Measurements from ENCODE around the gene DAP.
"Not testable (repeated sequence)": the region's sequence is repeated elsewhere in the genome, so short reads cannot be mapped to it uniquely, and the experiment has no call there.

DAP gene

GRCh38 chr5:10644192-10644591 lies 116.8 kb downstream of the DAP start:
- Histone ChIP-seq H3K4me3 (ENCODE audit: insufficient read depth, low read length, poor library complexity, severe bottlenecking) (no peak overlapping the region), H3K4me2 (ENCODE audit: low read depth, low read length, poor library complexity, severe bottlenecking) (no peak overlapping the region), H3K9me2 (replicated peaks; ENCODE audit: insufficient read depth, low read length) (no peaks in the 10 kb centered on the region), H3K79me2 (ENCODE audit: insufficient read depth, low read length) (peaks cover 37% of the 10 kb centered on the region), H3K27ac (ENCODE audit: low read depth, low read length) (no peak overlapping the region), H3K9me3 (ENCODE audit: insufficient read depth, low read length) (no peaks in the 10 kb centered on the region), H4K20me1 (ENCODE audit: low read depth, low read length) (no peaks in the 10 kb centered on the region), H3F3A (ENCODE audit: insufficient read depth) (no peaks in the 10 kb centered on the region), H3K27me3 (ENCODE audit: low read length) (no peaks in the 10 kb centered on the region), H3K36me3 (ENCODE audit: low read length) (no peaks in the 10 kb centered on the region; the same call in 1 of the 2 replicates), H3K9ac (ENCODE audit: low read length) (no peak overlapping the region), H2AFZ (ENCODE audit: low read depth, low read length, severe bottlenecking) (no peak overlapping the region)
- TF ChIP-seq, protein P1, sequence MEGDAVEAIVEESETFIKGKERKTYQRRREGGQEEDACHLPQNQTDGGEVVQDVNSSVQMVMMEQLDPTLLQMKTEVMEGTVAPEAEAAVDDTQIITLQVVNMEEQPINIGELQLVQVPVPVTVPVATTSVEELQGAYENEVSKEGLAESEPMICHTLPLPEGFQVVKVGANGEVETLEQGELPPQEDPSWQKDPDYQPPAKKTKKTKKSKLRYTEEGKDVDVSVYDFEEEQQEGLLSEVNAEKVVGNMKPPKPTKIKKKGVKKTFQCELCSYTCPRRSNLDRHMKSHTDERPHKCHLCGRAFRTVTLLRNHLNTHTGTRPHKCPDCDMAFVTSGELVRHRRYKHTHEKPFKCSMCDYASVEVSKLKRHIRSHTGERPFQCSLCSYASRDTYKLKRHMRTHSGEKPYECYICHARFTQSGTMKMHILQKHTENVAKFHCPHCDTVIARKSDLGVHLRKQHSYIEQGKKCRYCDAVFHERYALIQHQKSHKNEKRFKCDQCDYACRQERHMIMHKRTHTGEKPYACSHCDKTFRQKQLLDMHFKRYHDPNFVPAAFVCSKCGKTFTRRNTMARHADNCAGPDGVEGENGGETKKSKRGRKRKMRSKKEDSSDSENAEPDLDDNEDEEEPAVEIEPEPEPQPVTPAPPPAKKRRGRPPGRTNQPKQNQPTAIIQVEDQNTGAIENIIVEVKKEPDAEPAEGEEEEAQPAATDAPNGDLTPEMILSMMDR (IDR thresholded peaks at IDR 0.05; ENCODE audit: insufficient read depth, low read length, poor library complexity, severe bottlenecking): no peak

- Histone ChIP-seq H3K36me3 (ENCODE audit: low read length) (no peaks in the 10 kb centered on the region; the same call in 1 of the 2 replicates), H3K9me3 (ENCODE audit: insufficient read depth, low read length) (no peaks in the 10 kb centered on the region), H3K9me2 (replicated peaks; ENCODE audit: insufficient read depth, low read length) (no peaks in the 10 kb centered on the region), H2AFZ (ENCODE audit: low read depth, low read length, severe bottlenecking) (no peak overlapping the region), H3K9ac (ENCODE audit: low read length) (no peak overlapping the region), H3K4me3 (ENCODE audit: insufficient read depth, low read length, poor library complexity, severe bottlenecking) (no peak overlapping the region), H3K79me2 (ENCODE audit: insufficient read depth, low read length) (peaks cover 42% of the 10 kb centered on the region), H3K27ac (ENCODE audit: low read depth, low read length) (no peak overlapping the region), H3K4me2 (ENCODE audit: low read depth, low read length, poor library complexity, severe bottlenecking) (no peak overlapping the region), H3K27me3 (ENCODE audit: low read length) (no peaks in the 10 kb centered on the region), H3F3A (ENCODE audit: insufficient read depth) (no peaks in the 10 kb centered on the region), H4K20me1 (ENCODE audit: low read depth, low read length) (no peaks in the 10 kb centered on the region)
- no peak for TF ChIP-seq EZH2phosphoT487 (conservative IDR thresholded peaks at IDR 0.05; ENCODE audit: low read length)
- TF ChIP-seq, protein P1 (IDR thresholded peaks at IDR 0.05; ENCODE audit: insufficient read depth, low read length, poor library complexity, severe bottlenecking): no peak
Observed at GRCh38 chr5:10642367-10642766, 118.7 kb downstream of the DAP start.

DNA sequence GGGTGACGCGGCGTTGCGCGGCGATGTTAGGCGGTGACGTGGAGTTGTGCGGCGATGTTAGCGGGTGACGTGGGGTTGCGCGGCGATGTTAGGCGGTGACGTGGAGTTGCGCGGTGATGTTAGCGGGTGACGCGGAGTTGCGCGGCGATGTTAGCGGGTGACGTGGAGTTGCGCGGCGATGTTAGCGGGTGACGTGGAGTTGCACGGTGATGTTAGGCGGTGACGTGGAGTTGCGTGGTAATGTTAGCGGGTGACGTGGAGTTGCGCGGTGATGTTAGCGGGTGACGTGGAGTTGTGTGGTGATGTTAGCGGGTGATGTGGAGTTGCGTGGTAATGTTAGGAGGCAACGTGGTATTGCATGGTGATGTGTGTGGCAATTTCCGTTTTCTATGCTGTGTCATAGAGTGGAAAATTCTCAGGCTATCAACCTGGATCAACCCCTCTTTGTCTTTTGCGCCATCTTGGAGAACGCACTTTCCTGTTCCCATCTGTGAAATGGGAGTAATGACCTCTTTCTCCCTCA lies 121.1 kb downstream of the DAP start:
- H3K9me2 ChIP-seq (replicated peaks; ENCODE audit: insufficient read depth, low read length): no peaks in the 10 kb centered on the region
- H2AFZ ChIP-seq (ENCODE audit: low read depth, low read length, severe bottlenecking): no peak overlapping the region
- no peak overlapping the region for H3K9ac ChIP-seq (ENCODE audit: low read length)
- no peak overlapping the region for H3K4me2 ChIP-seq (ENCODE audit: low read depth, low read length, poor library complexity, severe bottlenecking)
- H3K36me3 ChIP-seq (ENCODE audit: low read length): no peaks in the 10 kb centered on the region; the same call in 1 of the 2 replicates
- H3K27me3 ChIP-seq (ENCODE audit: low read length): no peaks in the 10 kb centered on the region
- H3K27ac ChIP-seq (ENCODE audit: low read depth, low read length): no peak overlapping the region
- TF ChIP-seq, protein P1 (IDR thresholded peaks at IDR 0.05; ENCODE audit: insufficient read depth, low read length, poor library complexity, severe bottlenecking): no peak
- no peak for TF ChIP-seq EZH2phosphoT487 (conservative IDR thresholded peaks at IDR 0.05; ENCODE audit: low read length)
- H3K4me3 ChIP-seq (ENCODE audit: insufficient read depth, low read length, poor library complexity, severe bottlenecking): no peak overlapping the region
- peaks cover 35% of the 10 kb centered on the region for H3K79me2 ChIP-seq (ENCODE audit: insufficient read depth, low read length)
- no peaks in the 10 kb centered on the region for H4K20me1 ChIP-seq (ENCODE audit: low read depth, low read length)
- H3F3A ChIP-seq (ENCODE audit: insufficient read depth): peaks cover 3% of the 10 kb centered on the region; the same call in 1 of the 2 replicates
- no peaks in the 10 kb centered on the region for H3K9me3 ChIP-seq (ENCODE audit: insufficient read depth, low read length)

GRCh38 chr5:10638723-10639122 lies 122.3 kb downstream of the DAP start:
- not testable (repeated sequence) for H3K9me2 ChIP-seq (replicated peaks; ENCODE audit: insufficient read depth, low read length); H3K27ac ChIP-seq (ENCODE audit: low read depth, low read length); H3F3A ChIP-seq (ENCODE audit: insufficient read depth); H2AFZ ChIP-seq (ENCODE audit: low read depth, low read length, severe bottlenecking); H3K9me3 ChIP-seq (ENCODE audit: insufficient read depth, low read length); H3K9ac ChIP-seq (ENCODE audit: low read length); H3K36me3 ChIP-seq (ENCODE audit: low read length); H3K27me3 ChIP-seq (ENCODE audit: low read length); H3K4me2 ChIP-seq (ENCODE audit: low read depth, low read length, poor library complexity, severe bottlenecking); H4K20me1 ChIP-seq (ENCODE audit: low read depth, low read length); H3K4me3 ChIP-seq (ENCODE audit: insufficient read depth, low read length, poor library complexity, severe bottlenecking)
- peaks cover 39% of the 10 kb centered on the region for H3K79me2 ChIP-seq (ENCODE audit: insufficient read depth, low read length)

Measured in SU-DHL-6 (cell line).